AG08396 (cell line): Measurements from ENCODE around the gene TNFRSF1B.

Experiments used
- DNase-seq: peaks from one replicate; pipeline ENCODE4 v3.0.0; 2012; ENCODE audit warnings: low spot score, mixed read lengths

Gene TNFRSF1B

GRCh38 chr1:12194666-12195216 lies 27.9 kb downstream of the TNFRSF1B start:
- no peak for DNase-seq

GRCh38 chr1:12195416-12195815 lies 28.6 kb downstream of the TNFRSF1B start:
- no peak for DNase-seq

DNA sequence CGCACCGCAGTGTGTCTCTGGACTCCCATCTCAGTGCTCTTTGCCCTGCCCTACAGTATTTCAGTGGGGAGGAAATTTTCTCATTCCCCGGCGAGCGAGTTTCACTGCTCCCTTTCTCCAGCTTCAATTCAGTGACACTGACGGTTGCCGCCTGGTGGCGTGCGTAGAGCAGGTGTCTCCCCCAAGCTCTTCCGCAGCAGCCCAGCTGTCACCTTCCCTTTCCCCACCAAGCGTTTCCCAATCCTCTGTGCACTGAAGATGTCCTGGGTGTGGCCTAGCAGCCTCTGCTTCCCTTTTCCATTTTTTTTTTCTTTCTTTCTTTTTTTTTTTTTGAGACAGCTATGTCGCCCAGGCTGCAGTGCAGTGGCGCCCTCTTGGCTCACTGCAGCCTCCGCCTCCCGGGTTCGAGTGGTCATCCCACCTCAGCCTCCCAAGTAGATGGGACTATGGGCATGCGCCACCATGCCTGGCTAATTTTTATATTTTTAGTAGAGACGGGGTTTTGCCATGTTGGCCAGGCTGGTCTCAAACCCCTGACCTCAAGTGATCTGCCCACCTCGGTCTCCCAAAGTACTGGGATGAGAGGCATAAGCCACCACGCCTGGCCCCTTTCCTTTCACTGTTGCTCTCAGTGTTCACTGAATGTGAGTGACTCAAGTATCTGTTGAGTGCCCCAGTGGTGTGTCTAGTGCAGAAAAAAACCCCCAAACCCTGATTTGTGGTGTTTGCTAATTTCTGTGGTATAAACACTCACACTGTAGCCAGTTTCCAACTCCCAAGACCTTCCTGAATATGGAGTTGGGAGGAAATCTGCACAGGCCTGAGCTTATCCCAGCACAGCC lies 30.1 kb downstream of the TNFRSF1B start:
- DNase-seq: no peak

GRCh38 chr1:12197483-12197880 lies 30.7 kb downstream of the TNFRSF1B start:
- DNase-seq: no peak

GRCh38 chr1:12200208-12200607 lies 33.4 kb downstream of the TNFRSF1B start:
- DNase-seq: no peak

DNA sequence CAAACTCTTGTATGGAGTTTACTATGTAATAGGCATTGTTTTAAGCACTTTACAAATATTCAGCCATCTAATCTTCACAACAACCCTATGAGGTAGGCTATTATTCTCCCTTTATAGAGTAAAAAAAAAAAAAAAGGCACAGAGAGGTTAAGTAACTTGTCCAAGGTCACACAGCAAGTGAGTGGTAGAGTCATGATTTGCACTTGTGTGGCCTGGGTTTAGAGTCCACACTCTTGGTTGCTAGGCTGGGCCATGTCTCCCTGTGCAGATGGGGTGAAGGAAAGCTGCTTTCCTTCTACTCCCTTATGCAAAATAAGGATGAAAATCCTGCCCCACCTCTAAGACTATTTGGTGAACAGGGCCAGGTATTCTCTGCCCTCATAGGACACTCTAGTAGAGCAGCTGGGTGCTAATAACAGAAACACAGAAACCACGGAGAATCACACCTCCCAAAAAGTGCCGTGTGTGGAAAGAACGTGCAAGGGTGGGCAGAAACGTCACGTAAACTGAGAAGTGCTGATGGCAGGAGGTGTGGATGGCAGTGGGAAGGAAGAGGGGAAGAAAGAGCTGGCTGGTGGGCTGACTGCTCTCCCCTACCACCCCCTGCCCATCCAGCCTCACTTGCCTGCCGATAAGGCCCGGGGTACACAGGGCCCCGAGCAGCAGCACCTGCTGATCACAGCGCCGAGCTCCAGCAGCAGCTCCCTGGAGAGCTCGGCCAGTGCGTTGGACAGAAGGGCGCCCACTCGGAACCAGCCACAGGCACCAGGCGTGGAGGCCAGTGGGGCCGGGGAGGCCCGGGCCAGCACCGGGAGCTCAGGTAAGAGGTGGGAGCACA lies 34.8 kb downstream of the TNFRSF1B start:
- no peak for DNase-seq

DNA sequence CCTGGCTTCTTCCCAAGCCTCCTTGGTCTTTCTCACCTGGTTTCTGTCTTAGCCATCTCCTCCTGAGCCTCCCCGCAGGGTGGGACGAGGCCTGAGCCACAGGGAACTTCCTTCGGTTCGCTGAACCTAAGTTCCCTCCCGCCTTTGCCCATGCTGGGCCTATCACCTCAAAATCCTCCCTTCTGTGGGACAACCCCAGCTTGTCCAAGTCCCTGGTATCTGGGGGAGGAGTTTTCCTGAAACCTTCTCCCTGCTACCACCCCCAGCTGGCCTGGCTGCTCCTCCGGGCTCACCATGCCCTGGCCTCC lies 35.4 kb downstream of the TNFRSF1B start:
- no peak for DNase-seq

GRCh38 chr1:12202577-12202976 lies 35.8 kb downstream of the TNFRSF1B start:
- no peak for DNase-seq

DNA sequence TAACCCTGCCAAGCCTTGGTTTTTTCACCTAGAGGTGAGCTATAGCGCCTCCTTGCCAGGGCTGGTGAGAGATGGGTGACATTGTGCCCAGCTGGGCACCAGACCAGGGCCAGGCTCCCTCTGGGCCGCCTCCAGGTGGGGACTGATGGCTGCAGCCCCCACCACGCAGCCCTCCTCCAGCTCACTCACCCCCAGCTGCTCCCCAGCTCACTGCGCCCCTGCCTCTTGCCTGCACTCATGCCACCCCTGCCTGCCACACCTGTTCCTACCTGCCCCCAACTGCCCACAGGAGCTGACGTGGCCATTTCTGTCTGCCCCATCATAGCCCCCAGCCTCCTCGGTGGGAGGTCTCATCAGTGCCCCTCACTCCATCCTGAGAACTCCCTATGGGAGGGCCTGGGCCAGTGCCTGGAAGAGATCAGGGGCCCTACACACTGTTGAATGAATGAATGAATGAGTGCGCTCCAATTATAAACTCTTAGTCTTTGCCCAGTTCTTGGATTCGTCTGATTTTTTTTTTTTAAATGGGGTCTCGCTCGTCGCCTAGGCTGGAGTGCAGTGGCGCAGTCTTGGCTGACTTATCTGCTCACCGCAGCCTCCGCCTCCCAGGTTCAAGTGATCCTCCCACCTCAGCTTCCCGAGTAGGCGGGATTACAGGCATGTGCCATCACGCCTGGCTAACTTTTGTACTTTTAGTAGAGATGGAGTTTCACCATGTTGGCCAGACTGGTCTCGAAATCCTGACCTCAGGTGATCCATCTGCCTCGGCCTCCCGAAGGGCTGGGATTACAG lies 36.6 kb downstream of the TNFRSF1B start:
- no peak for DNase-seq

DNA sequence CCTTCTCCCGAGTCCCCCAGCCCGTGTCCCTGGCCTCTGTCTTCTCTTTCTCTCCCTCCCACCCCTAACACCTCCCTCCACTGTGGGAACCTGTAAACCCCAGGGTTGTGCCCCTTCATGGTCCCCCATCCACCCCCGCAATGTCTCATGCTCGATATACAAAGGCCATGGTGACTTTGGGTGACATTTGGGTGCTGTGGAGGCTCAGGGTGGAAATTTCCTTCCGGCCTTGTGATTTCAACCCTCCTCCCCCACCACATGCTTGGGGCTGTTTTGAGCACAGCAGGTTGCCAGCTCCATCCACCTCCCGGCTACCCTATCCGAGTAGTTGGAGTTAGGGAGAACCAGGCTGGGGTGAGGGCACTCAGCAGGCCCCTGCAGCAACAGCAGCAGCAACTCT lies 37.3 kb downstream of the TNFRSF1B start:
- DNase-seq: no peak

- DNase-seq: no peak
Measured at GRCh38 chr1:12204754-12205658, 38.2 kb downstream of the TNFRSF1B start.

DNA sequence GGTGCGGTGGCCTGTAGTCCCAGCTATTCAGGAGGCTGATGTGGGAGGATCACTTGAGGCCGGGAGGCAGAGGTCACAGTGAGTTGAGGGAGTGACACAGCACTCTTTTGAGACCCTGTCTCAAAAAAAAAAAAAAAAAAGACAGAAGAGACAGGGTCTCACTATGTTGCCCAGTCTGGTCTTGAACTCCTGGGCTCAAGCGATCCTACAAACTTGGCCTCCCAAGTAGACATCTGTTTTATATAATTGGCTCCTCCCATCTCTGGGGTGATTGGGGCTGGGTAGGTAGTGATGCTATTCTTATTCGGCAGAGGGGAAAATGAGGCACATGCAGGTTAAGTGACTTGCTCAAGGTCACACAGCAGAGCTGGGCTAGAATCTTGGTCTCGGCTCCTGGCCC lies 39.4 kb downstream of the TNFRSF1B start:
- DNase-seq: no peak

DNA sequence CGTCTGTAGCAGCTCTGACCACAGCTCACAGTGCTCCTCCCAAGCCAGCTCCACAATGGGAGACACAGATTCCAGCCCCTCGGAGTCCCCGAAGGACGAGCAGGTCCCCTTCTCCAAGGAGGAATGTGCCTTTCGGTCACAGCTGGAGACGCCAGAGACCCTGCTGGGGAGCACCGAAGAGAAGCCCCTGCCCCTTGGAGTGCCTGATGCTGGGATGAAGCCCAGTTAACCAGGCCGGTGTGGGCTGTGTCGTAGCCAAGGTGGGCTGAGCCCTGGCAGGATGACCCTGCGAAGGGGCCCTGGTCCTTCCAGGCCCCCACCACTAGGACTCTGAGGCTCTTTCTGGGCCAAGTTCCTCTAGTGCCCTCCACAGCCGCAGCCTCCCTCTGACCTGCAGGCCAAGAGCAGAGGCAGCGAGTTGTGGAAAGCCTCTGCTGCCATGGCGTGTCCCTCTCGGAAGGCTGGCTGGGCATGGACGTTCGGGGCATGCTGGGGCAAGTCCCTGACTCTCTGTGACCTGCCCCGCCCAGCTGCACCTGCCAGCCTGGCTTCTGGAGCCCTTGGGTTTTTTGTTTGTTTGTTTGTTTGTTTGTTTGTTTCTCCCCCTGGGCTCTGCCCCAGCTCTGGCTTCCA lies 40.1 kb downstream of the TNFRSF1B start:
- DNase-seq: no peak

- no peak for DNase-seq
Measured at GRCh38 chr1:12208271-12208670, 41.5 kb downstream of the TNFRSF1B start.

DNA sequence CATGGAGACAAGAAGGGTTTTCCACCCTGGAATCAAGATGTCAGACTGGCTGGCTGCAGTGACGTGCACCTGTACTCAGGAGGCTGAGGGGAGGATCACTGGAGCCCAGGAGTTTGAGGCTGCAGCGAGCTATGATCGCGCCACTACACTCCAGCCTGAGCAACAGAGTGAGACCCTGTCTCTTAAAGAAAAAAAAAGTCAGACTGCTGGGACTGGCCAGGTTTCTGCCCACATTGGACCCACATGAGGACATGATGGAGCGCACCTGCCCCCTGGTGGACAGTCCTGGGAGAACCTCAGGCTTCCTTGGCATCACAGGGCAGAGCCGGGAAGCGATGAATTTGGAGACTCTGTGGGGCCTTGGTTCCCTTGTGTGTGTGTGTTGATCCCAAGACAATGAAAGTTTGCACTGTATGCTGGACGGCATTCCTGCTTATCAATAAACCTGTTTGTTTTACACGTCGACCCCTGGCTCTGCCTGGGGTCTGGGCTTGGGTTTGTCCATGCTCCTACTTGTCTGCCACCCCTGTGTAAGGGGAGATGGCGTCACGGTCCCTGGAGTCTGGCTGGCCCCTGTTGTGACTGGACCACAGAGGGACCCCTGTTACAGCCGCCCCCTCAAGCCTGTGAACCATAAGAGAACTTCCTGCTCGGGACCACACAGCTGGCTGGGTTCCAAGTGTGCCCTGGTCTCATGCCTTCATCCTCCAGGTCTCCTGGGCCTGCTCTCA lies 42.1 kb downstream of the TNFRSF1B start:
- DNase-seq: peak; percentile 90

GRCh38 chr1:12209495-12209832 lies 42.7 kb downstream of the TNFRSF1B start:
- DNase-seq: no peak

DNA sequence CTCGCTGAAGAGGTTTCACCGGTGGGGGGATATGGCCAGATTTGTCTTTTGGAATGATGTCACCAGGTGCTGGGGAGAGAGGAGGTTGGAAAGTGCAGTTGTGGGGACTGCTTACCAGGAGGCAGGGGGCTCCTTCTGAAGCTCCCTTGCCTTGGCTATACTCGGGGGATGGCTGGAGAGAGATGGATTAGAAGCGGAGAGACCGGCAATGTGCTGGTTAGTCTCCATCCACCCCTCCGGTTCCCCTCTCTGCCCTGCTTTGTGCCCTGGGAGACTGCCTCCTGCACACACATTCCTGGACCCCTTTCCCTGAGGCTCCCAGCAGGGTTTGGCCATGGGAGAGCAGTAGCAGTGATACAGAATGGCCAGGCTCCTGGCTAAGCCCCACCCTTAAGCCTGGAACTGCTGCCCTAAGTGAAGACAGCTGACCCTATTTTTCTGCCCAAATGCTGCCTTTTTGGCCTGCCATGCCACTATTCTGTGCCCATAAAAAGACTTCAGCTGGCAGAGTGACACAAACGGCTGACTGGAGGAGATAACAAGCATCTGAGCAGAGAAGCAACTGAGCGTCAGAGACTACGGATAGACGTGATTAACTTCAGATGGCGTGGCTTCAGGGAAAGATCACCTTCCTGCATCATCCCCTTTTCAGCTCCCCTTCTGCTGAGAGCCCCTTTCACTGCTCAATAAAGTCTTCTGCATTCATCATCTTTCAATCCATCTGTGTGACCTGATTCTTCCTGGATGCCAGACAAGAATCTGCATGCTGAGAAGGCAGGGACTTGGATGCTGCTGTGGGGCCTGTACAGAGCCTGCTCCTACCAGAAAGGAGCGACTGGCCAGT lies 48.5 kb downstream of the TNFRSF1B start:
- DNase-seq: no peak

DNA sequence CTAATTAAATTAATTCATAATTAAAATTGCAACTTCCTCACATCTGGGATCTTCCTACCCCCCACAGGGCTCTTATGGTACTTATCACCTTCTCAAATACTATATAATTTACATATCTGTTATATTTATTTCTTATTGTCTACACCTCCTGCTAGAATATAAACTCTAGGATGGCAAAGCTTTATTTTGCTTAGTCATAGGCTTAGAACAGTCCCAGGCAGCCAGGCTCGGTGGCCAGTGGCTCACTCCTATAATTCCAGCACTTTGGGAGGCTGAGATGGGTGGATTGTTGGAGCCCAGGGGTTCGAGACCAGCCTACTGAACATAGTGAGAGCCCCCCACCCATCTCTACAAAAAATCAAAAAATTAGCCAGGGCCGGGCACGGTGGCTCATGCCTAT lies 53.0 kb downstream of the TNFRSF1B start:
- no peak for DNase-seq

- no peak for DNase-seq
Measured at GRCh38 chr1:12220890-12221289, 54.1 kb downstream of the TNFRSF1B start.
